LNCaP clone FGC (cell line): ENCODE data around the gene SPOCK3.
"Not testable (repeated sequence)": the region's sequence is repeated elsewhere in the genome, so short reads cannot be mapped to it uniquely, and the experiment has no call there.

ENCODE experiments used
- DNase-seq: peaks from one replicate; pipeline ENCODE4 v3.0.0-alpha.2; 2011; ENCODE audit warnings: low read depth
- H3K4me3 ChIP-seq: 2 replicates; pipeline ENCODE4 v1.5.1; 2011; ENCODE audit warnings: mild to moderate bottlenecking, low read depth, low read length, control low read depth
- CTCF ChIP-seq: IDR thresholded peaks from 2 replicates; pipeline ENCODE4 v1.5.1; 2012; ENCODE audit warnings: mild to moderate bottlenecking; ENCODE audit not compliant: control insufficient read depth, insufficient read depth; ENCODE audit errors: extremely low read depth

SPOCK3 gene

DNA sequence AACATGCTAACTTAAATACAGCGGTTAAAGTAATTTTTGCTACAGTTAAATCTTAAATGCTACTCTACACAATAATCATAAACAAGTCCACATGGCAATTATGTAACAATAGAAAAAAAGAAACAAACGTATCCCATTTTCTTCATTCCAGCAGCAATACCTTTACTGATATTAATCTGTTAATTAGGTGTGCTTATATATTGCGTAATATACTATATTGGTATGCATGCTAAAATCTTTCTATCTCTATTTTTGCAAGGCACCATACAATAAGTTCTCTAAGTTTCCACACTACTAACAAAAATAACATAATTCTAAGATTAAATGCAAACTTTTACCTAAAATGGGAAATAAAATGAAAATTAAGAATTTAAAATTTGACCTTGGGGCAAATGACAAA is 500.6 kb downstream of the SPOCK3 start:
- no peak for DNase-seq
- no peak for TF ChIP-seq CTCF
- no peak overlapping the region for H3K4me3 ChIP-seq

GRCh38 chr4:166726832-166727231 is 507.5 kb downstream of the SPOCK3 start:
- no peak for TF ChIP-seq CTCF
- H3K4me3 ChIP-seq, result no peak overlapping the region
- no peak for DNase-seq

DNA sequence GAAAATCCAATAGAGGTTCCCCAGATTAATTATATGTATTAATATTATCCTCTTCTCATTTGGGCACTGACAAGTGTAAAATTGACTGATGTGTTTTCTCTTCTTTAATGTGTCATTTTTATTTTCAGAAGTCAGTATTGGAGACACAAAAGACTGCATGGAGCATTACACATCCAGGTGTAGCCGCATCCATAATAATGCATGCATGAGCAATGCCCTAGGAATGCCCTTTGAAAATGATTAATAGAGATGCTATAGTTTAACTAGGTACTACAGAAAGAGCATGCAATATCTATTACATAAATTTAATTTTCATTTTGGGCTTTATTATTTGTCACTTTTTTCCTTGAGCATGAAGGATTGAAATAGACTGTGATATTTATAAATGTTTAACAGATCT is 509.9 kb downstream of the SPOCK3 start:
- no peak for TF ChIP-seq CTCF
- no peak overlapping the region for H3K4me3 ChIP-seq
- no peak for DNase-seq

DNA sequence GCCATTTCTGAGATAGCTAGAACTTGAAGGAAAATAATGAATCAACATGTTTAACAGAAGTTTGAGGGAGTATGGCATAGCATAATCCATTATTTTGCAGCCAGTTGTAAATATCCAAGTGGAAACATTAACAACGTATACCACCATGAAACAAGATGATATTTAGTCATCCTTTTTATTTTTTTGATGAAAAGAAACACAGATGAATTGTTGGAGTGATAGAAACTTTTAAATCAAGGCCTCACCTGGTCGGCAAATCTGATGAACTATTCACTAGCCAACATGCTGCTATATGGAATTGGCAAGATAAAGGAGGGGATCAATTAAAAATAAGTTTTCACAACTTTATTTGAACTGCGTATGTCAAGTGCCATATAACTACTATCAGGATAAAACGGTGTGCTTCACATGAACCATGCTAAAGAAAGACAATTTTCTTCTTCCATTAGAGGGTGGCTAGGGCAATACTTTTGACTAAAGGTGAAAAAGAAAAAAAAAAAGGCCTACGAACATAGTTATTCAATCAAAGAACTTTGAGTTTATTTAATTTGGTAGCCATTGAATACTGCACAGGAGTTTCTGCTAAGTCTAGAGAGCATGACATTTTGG is 510.7 kb downstream of the SPOCK3 start:
- TF ChIP-seq CTCF, result no peak
- no peak overlapping the region for H3K4me3 ChIP-seq
- no peak for DNase-seq

DNA sequence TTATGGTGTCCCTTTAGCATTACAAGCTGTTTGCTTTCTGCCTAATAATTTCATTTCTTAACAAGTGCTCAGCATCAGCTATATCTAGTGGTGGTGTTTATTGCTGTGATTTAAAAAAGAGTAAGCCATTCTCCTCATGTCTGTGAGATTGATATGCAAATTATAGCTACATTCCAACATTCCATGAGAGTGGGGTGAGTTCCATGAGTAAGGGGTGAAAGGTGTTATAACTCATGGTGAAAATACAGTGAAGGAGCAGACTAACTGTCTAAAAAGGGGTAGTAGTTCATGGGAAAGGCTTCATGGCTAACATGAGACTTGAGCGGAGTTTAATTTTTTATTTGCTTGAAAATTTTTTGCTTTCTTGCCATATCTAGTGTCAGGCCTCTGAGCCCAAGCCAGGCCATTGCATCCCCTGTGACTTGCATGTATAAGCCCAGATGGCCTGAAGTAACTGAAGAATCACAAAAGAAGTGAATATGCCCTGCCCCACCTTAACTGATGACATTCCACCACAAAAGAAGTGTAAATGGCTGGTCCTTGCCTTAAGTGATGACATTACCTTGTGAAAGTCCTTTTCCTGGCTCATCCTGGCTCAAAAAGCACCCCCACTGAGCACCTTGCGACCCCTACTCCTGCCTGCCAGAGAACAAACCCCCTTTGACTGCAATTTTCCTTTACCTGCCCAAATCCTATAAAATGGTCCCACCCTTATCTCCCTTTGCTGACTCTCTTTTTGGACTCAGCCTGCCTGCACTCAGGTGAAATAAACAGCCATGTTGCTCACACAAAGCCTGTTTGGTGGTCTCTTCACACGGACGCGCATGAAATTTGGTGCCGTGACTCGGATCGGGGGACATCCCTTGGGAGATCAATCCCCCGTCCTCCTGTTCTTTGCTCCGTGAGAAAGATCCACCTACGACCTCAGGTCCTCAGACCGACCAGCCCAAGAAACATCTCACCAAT is 518.3 kb downstream of the SPOCK3 start:
- H3K4me3 ChIP-seq, DNase-seq: not testable (repeated sequence)

GRCh38 chr4:166700592-166700991 is 533.7 kb downstream of the SPOCK3 start:
- no peak overlapping the region for H3K4me3 ChIP-seq
- no peak for DNase-seq
- TF ChIP-seq CTCF, result no peak

DNA sequence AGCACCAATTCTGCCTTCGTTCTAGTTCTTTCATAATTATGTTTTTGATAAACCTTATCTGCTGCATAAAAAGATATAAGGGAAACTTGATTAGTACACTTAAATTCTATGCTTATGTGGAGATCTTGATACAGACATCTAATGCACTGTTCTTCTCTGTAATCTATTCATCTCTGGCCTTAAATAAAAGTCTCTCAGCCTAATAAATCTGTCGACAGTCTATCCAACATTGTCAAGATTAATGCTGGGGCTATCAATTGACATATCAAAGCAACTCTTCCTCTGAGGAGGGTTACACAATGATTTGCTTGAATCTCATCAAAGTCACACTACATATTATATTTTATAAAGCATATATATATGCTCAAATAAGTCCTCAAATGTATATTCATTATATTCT is 545.5 kb downstream of the SPOCK3 start:
- no peak for TF ChIP-seq CTCF
- no peak overlapping the region for H3K4me3 ChIP-seq
- DNase-seq, result no peak
